HEK293T (cell line): Measurements from ENCODE around the gene CILP2.

ENCODE experiments used
- CTCF ChIA-PET: fragments of 350-600 bp; formaldehyde crosslinking; extraction: SDS; loops from one replicate; lab custom pipeline; 2021; ENCODE audit warnings: antibody characterized with exemption, inconsistent platforms; lab: Yijun Ruan, JAX
- POLR2A ChIA-PET: fragments of 350-600 bp; formaldehyde crosslinking; extraction: SDS; loops from one replicate; lab custom pipeline; 2020; ENCODE audit warnings: antibody characterized with exemption, inconsistent platforms; lab: Yijun Ruan, JAX
- DNase-seq: peaks from one replicate; pipeline ENCODE4 v3.0.0; 2012; ENCODE audit warnings: mixed read lengths; ENCODE audit errors: extremely low spot score
- ARNT ChIP-seq: fragments of 450-650 bp; IDR thresholded peaks from 2 replicates; pipeline ENCODE4 v1.6.1; 2017; ENCODE audit warnings: mild to moderate bottlenecking
- BHLHE40 ChIP-seq: fragments of 450-650 bp; IDR thresholded peaks from 2 replicates; pipeline ENCODE4 v1.6.1; 2016; ENCODE audit warnings: mild to moderate bottlenecking, moderate library complexity, borderline replicate concordance
- CTBP1 ChIP-seq: fragments of 450-650 bp; IDR thresholded peaks from 2 replicates; pipeline ENCODE4 v1.6.1; 2016; ENCODE audit warnings: borderline replicate concordance
- ELF4 ChIP-seq: fragments of 450-650 bp; IDR thresholded peaks from 2 replicates; pipeline ENCODE4 v1.6.1; 2017; ENCODE audit warnings: antibody characterized with exemption
- FOXA1 ChIP-seq: fragments of 450-650 bp; IDR thresholded peaks from 2 replicates; pipeline ENCODE4 v1.6.1; 2016; ENCODE audit warnings: mild to moderate bottlenecking
- FOXK2 ChIP-seq: fragments of 450-650 bp; IDR thresholded peaks from 2 replicates; pipeline ENCODE4 v1.6.1; 2016; ENCODE audit warnings: mild to moderate bottlenecking
- FOXM1 ChIP-seq: fragments of 450-650 bp; IDR thresholded peaks from 2 replicates; pipeline ENCODE4 v1.6.1; 2017; ENCODE audit warnings: mild to moderate bottlenecking, borderline replicate concordance
- HDGF ChIP-seq: fragments of 450-650 bp; IDR thresholded peaks from 2 replicates; pipeline ENCODE4 v1.6.1; 2017; ENCODE audit warnings: antibody characterized with exemption, borderline replicate concordance
- L3MBTL2 ChIP-seq: fragments of 450-650 bp; conservative IDR thresholded peaks from 2 replicates; pipeline ENCODE4 v1.6.1; 2016; ENCODE audit warnings: mild to moderate bottlenecking
- LEF1 ChIP-seq: fragments of 450-650 bp; IDR thresholded peaks from 2 replicates; pipeline ENCODE4 v1.6.1; 2017; ENCODE audit warnings: mild to moderate bottlenecking, borderline replicate concordance
- NFRKB ChIP-seq: fragments of 450-650 bp; IDR thresholded peaks from 2 replicates; pipeline ENCODE4 v1.6.1; 2016; ENCODE audit warnings: mild to moderate bottlenecking, moderate library complexity
- SP1 ChIP-seq: fragments of 450-650 bp; IDR thresholded peaks from 2 replicates; pipeline ENCODE4 v1.6.1; 2017
- SUZ12 ChIP-seq: fragments of 450-650 bp; IDR thresholded peaks from 2 replicates; pipeline ENCODE4 v1.6.1; 2016; ENCODE audit warnings: mild to moderate bottlenecking
- TARDBP ChIP-seq: fragments of 450-650 bp; IDR thresholded peaks from 2 replicates; pipeline ENCODE4 v1.6.1; 2016
- ZNF384 ChIP-seq: fragments of 450-650 bp; IDR thresholded peaks from 2 replicates; pipeline ENCODE4 v1.6.1; 2016
- TF ChIP-seq, protein P1 (sequence below): fragments of 450-650 bp; IDR thresholded peaks from 2 replicates; pipeline ENCODE4 v1.6.1; 2016

Gene CILP2

DNA sequence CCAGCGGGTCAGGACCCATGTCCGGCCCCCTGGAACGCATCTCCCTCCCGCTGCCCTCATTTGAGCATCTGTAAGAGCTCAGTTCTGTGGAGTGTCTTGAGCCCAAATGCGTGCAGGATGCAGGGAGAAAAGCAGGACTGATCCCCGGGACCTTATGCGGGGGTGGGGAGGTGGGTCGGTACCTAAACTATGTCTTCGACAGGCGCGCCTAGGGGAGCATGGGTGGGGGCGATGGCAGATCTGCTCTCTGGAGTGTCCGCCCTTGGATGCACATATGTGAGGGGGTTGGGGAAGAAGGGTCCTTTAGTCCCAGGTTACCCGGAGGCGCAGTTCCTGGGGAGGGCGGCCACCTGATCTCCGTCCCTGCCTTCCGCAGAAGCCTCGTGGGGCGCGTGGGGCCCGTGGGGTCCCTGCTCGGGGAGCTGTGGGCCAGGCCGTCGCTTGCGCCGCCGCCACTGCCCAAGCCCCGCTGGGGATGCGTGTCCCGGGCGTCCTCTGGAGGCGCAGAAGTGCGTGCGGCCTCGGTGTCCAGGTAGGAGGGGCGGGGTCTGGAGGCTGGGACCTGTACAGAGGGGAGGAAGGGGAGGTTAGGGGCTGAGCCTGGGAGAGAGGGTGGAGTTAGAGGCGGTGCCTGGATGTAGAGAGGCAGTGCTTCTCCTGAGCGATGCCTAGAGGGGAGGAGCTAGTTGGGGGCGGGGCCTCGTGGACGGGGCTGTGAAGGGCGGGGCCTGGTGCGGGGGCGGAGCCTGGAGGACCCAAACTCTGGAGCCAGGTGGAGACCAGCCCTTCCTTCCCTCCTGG is 2.9 kb downstream of the CILP2 start:
- ChIA-PET POLR2A (interaction anchor here (0.9 kb wide), 1 partner anchor 25 kb away, joined by 3 read pairs; the partner anchor contains the start of genes NDUFA13 and TSSK6), CTCF (interaction anchor here (1.2 kb wide), 1 partner anchor 14 kb away, joined by 4 read pairs; no protein-coding TSS in a partner anchor)
- DNase-seq = peak; percentile 93
- TF ChIP-seq BHLHE40 (no peak), CTBP1 (no peak), L3MBTL2 (no peak), ELF4 (no peak), ARNT (no peak), ZNF384 (no peak), FOXA1 (no peak), NFRKB (no peak), SP1 (no peak), HDGF (no peak)
- TF ChIP-seq, protein P1, sequence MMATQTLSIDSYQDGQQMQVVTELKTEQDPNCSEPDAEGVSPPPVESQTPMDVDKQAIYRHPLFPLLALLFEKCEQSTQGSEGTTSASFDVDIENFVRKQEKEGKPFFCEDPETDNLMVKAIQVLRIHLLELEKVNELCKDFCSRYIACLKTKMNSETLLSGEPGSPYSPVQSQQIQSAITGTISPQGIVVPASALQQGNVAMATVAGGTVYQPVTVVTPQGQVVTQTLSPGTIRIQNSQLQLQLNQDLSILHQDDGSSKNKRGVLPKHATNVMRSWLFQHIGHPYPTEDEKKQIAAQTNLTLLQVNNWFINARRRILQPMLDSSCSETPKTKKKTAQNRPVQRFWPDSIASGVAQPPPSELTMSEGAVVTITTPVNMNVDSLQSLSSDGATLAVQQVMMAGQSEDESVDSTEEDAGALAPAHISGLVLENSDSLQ = no peak

GRCh38 chr19:19541616-19542015 is 3.6 kb downstream of the CILP2 start:
- TF ChIP-seq ARNT (no peak), FOXA1 (no peak), HDGF (no peak), SUZ12 (no peak)
- ChIA-PET POLR2A (no interaction called here), CTCF (interaction anchor here (1.2 kb wide), 1 partner anchor 13 kb away, joined by 4 read pairs; no protein-coding TSS in a partner anchor)
- no peak for DNase-seq

- no peak for DNase-seq
- ChIA-PET CTCF (no interaction called here), POLR2A (no interaction called here)
- TF ChIP-seq ARNT (no peak), FOXK2 (no peak), CTBP1 (no peak), BHLHE40 (no peak), L3MBTL2 (no peak), TARDBP (no peak), SP1 (no peak)
- TF ChIP-seq, protein P1 = no peak
These were observed 4.4 kb downstream of the CILP2 start for GRCh38 chr19:19542507-19542906.

GRCh38 chr19:19543101-19543500 is 5.0 kb downstream of the CILP2 start:
- POLR2A ChIA-PET = no interaction called here
- CTCF ChIA-PET = no interaction called here
- DNase-seq = no peak
- TF ChIP-seq ARNT (no peak), HDGF (no peak), NFRKB (no peak), LEF1 (no peak), FOXA1 (no peak), ZNF384 (no peak), FOXK2 (no peak), SP1 (no peak), SUZ12 (no peak), TARDBP (no peak), CTBP1 (no peak), BHLHE40 (no peak), FOXM1 (no peak), ELF4 (no peak), L3MBTL2 (no peak)
- TF ChIP-seq, protein P1 = no peak

DNA sequence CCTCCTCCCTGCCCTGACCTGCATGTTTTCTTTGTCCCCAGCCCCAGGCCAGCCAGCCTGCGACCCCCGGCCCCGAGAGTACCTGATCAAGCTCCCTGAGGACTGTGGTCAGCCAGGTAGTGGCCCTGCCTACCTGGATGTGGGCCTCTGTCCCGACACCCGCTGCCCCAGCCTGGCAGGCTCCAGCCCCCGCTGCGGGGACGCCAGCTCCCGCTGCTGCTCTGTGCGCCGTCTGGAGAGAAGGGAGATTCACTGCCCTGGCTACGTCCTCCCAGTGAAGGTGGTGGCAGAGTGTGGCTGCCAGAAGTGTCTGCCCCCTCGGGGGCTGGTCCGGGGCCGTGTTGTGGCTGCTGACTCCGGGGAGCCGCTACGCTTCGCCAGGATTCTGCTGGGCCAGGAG is 5.6 kb downstream of the CILP2 start:
- CTCF ChIA-PET = no interaction called here
- POLR2A ChIA-PET = no interaction called here
- no peak for DNase-seq
- no peak for TF ChIP-seq TARDBP
- no peak for TF ChIP-seq SUZ12
- TF ChIP-seq, protein P1 = no peak
- no peak for TF ChIP-seq FOXA1
- TF ChIP-seq HDGF = no peak
- TF ChIP-seq BHLHE40 = no peak
- no peak for TF ChIP-seq LEF1
- TF ChIP-seq SP1 = no peak
- TF ChIP-seq CTBP1 = no peak
- TF ChIP-seq NFRKB = no peak
- TF ChIP-seq FOXM1 = no peak
- TF ChIP-seq L3MBTL2 = no peak
- TF ChIP-seq ELF4 = no peak
- TF ChIP-seq ARNT = no peak
